Peyer's patch (tissue), 4 donors: Measurements from ENCODE around the gene SRXN1.

Experiments
- CTCF ChIP-seq, 6 experiments: fragments of 450-650 bp in 4 of 6; fragments of 200-600 bp in 2 of 6; sonication (generic) in 1 of 6; IDR thresholded peaks; one replicate each; pipeline ENCODE4 v1.5.1; 2017 to 2019; ENCODE audit warnings: antibody characterized with exemption in 6 of 6, mild to moderate bottlenecking in 3 of 6, moderate library complexity in 1 of 6
- POLR2A ChIP-seq, 2 donors: fragments of 450-650 bp; IDR thresholded peaks; one replicate each; pipeline ENCODE4 v1.5.1; 2017; ENCODE audit warnings: antibody characterized with exemption in 2 of 2, mild to moderate bottlenecking in 2 of 2, moderate library complexity in 2 of 2

GRCh38 chr20:689348-689747, 36.3 kb upstream of the SRXN1 start:
- TF ChIP-seq CTCF (IDR thresholded peaks at IDR 0.05) (no peak), POLR2A (IDR thresholded peaks at IDR 0.05) (no peak)
